ENCODE measurements around the gene FXYD6. TPM values are rescaled to one million over a fixed set of nuclear protein-coding genes. Genes with fewer than 3 reads are reported as not detected.

FXYD6 gene
- total and polyA plus RNA-seq, 9 of the 15 experiments (the other 6 are each of a cell fraction or from before 2014, with no cell fraction given): 0.07 to 0.35 TPM; not detected in 7

DNA sequence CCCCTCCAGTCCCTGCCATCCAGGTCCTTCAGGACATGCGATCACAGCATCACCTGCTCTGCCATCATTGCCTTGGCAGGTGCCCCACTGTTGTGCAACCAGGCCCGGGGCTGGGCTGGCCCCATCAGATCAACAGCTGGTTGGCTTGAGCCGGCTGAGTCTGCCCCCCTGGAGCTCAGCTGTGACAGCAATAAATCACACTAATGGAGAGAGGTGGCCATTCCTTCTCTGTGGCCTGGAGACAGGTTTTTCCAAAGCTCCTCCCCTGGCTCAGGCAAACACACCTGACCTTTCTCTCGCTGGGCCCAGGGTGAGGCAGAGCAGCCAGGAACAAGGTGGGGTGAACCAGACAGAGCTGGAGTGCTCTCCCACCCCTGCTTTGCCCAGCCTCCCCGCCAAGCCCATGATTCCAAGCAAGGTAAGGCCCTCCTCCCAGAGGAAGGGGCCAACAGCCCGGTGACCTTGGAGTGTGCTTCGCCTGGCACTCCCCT lies 43.0 kb downstream of the FXYD6 start:
- WGBS (ENCODE audit: insufficient coverage, low coverage, missing lambda C conversion rate): 0% methylated on average over 5 of the region's 7 CpGs
- Histone ChIP-seq H3K9me1 (ENCODE audit: control insufficient read depth, insufficient read depth, low read length) (peaks cover 3% of the 10 kb centered on the region), H3K4me1 (replicated peaks in 1 of 2; ENCODE audit: control insufficient read depth in 2 of 2, insufficient read depth in 2 of 2, low read length in 2 of 2) (peaks cover 0 to 9% of the 10 kb centered on the region in 2 experiments; a peak in 2 of 5 replicates), H3K27ac (ENCODE audit: extremely low read depth, low read depth, low read length) (no peak overlapping the region), H3K79me2 (ENCODE audit: control insufficient read depth, insufficient read depth, low read length) (no peaks in the 10 kb centered on the region), H2AFZ (ENCODE audit: low read depth, low read length) (no peak overlapping the region), H3K27me3 (ENCODE audit: control insufficient read depth in 2 of 2, insufficient read depth in 2 of 2, low read length in 2 of 2) (peaks cover 46 to 95% of the 10 kb centered on the region in 2 experiments; a peak in 4 of 5 replicates), H3K9ac (ENCODE audit: insufficient read depth in 1 of 2, low read depth in 2 of 2, low read length in 2 of 2) (no peak overlapping the region), H3K36me3 (ENCODE audit: control insufficient read depth, insufficient read depth, low read length) (no peaks in the 10 kb centered on the region), H3K9me3 (replicated peaks; ENCODE audit: control insufficient read depth, insufficient read depth, low read depth, low read length) (no peaks in the 10 kb centered on the region), H4K20me1 (replicated peaks; ENCODE audit: control insufficient read depth, insufficient read depth, low read length) (0 out of 2 replicates have a peak, but pooled peaks cover 4% of the 10 kb centered on the region), H3K4me3 (no peak overlapping the region), H3K4me2 (ENCODE audit: insufficient read depth, low read length) (no peak overlapping the region)
- intact Hi-C loops (cut with micrococcal nuclease) (no loop called here), in situ Hi-C loops (cut with MboI) (no loop called here)
- ChIA-PET CTCF (ENCODE audit: low intra/inter-chr PET ratio) (no interaction called here), POLR2A (interaction anchor here (0.5 to 1.4 kb wide), 4 partner anchors 8 to 71 kb away, joined by 3 to 5 read pairs (median 3); no protein-coding TSS in a partner anchor)
- ATAC-seq (no peak), FAIRE-seq (no peak), DNase-seq (ENCODE audit: extremely low read depth in 1 of 4, low spot score in 3 of 4) (no peak)
- BruUV-seq (replicated peaks): no TSS peak
- TF ChIP-seq, protein P1, sequence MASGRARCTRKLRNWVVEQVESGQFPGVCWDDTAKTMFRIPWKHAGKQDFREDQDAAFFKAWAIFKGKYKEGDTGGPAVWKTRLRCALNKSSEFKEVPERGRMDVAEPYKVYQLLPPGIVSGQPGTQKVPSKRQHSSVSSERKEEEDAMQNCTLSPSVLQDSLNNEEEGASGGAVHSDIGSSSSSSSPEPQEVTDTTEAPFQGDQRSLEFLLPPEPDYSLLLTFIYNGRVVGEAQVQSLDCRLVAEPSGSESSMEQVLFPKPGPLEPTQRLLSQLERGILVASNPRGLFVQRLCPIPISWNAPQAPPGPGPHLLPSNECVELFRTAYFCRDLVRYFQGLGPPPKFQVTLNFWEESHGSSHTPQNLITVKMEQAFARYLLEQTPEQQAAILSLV (tag; IDR thresholded peaks at IDR 0.05): no peak
- no peak for TF ChIP-seq ZNF274 (IDR thresholded peaks at IDR 0.05; ENCODE audit: borderline replicate concordance, low read depth, low read length)
- TF ChIP-seq TEAD4 (IDR thresholded peaks at IDR 0.05; ENCODE audit: low read length): no peak
- no peak for TF ChIP-seq TEAD4 (CRISPR knock-in tag; IDR thresholded peaks at IDR 0.05; ENCODE audit: borderline replicate concordance)
- no peak for TF ChIP-seq ETV1 (tag; conservative IDR thresholded peaks at IDR 0.05; ENCODE audit: low read depth)
- TF ChIP-seq, protein P2, sequence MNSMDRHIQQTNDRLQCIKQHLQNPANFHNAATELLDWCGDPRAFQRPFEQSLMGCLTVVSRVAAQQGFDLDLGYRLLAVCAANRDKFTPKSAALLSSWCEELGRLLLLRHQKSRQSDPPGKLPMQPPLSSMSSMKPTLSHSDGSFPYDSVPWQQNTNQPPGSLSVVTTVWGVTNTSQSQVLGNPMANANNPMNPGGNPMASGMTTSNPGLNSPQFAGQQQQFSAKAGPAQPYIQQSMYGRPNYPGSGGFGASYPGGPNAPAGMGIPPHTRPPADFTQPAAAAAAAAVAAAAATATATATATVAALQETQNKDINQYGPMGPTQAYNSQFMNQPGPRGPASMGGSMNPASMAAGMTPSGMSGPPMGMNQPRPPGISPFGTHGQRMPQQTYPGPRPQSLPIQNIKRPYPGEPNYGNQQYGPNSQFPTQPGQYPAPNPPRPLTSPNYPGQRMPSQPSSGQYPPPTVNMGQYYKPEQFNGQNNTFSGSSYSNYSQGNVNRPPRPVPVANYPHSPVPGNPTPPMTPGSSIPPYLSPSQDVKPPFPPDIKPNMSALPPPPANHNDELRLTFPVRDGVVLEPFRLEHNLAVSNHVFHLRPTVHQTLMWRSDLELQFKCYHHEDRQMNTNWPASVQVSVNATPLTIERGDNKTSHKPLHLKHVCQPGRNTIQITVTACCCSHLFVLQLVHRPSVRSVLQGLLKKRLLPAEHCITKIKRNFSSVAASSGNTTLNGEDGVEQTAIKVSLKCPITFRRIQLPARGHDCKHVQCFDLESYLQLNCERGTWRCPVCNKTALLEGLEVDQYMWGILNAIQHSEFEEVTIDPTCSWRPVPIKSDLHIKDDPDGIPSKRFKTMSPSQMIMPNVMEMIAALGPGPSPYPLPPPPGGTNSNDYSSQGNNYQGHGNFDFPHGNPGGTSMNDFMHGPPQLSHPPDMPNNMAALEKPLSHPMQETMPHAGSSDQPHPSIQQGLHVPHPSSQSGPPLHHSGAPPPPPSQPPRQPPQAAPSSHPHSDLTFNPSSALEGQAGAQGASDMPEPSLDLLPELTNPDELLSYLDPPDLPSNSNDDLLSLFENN (IDR thresholded peaks at IDR 0.05; ENCODE audit: low read depth in 2 of 2, low read length in 2 of 2): no peak
- no peak for TF ChIP-seq SRSF3 (IDR thresholded peaks at IDR 0.05; ENCODE audit: insufficient read depth, low read length)
- TF ChIP-seq CEBPB (tag; IDR thresholded peaks at IDR 0.05): peak; percentile 43; the same call in 1 of the 2 replicates
- TF ChIP-seq MYC (IDR thresholded peaks at IDR 0.05; ENCODE audit: low read depth, low read length): no peak
- no peak for TF ChIP-seq MYC (CRISPR knock-in tag; IDR thresholded peaks at IDR 0.05; ENCODE audit: borderline replicate concordance, low read depth)
- TF ChIP-seq, protein P3, sequence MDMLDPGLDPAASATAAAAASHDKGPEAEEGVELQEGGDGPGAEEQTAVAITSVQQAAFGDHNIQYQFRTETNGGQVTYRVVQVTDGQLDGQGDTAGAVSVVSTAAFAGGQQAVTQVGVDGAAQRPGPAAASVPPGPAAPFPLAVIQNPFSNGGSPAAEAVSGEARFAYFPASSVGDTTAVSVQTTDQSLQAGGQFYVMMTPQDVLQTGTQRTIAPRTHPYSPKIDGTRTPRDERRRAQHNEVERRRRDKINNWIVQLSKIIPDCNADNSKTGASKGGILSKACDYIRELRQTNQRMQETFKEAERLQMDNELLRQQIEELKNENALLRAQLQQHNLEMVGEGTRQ (CRISPR knock-in tag; IDR thresholded peaks at IDR 0.05): no peak
- TF ChIP-seq, protein P4, sequence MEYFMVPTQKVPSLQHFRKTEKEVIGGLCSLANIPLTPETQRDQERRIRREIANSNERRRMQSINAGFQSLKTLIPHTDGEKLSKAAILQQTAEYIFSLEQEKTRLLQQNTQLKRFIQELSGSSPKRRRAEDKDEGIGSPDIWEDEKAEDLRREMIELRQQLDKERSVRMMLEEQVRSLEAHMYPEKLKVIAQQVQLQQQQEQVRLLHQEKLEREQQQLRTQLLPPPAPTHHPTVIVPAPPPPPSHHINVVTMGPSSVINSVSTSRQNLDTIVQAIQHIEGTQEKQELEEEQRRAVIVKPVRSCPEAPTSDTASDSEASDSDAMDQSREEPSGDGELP (CRISPR knock-in tag; IDR thresholded peaks at IDR 0.05; ENCODE audit: borderline replicate concordance): peak; percentile 15; the same call in 1 of the 2 replicates
- TF ChIP-seq NEUROD1 (IDR thresholded peaks at IDR 0.05; ENCODE audit: borderline replicate concordance, low read depth, low read length, partially characterized antibody): no peak
- TF ChIP-seq NFE2L1 (tag; IDR thresholded peaks at IDR 0.05; ENCODE audit: borderline replicate concordance, low read depth): no peak

All from K562 (cell line).